Stimulated activated naive CD4-positive, alpha-beta T cell (primary cell): ENCODE results near the gene LMOD3.
A peak's percentile ranks its signal among the peaks of the same experiment; 100 is the strongest.

Source experiments
- DNase-seq, 6 experiments: peaks; one replicate each; lab custom pipeline; 2025; lab: John Stamatoyannopoulos, UW

LMOD3 gene

DNA sequence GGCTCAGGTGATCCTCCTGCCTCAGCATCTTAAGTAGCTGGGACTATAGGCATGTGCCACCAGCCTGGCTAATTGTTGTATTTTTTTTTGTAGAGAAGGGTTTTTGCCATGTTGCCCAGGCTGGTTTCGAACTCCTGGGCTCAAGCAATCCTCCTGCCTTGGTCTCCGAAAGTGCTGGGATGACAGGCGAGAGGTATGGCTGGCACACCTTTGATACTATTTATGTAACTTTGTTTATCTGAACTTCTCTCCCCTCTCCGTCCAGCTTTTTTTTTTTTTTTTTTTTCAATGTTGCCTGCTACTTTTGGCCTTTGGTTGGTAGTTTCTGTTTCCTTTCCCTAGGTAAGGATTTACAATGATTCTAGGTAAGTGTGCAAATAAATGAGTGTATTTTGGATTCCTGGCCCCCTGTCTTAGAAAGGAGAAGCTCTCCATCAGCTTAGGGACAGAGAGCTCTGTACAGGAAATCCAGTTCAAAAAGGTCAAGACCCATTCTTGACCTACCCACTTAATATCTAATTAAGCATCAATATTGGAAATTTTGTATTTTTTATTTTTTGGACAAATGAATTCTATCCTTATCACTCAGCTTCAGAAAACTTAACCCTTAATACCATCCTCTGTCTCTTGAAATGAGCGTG lies 30.9 kb downstream of the LMOD3 start:
- DNase-seq = no peak

DNA sequence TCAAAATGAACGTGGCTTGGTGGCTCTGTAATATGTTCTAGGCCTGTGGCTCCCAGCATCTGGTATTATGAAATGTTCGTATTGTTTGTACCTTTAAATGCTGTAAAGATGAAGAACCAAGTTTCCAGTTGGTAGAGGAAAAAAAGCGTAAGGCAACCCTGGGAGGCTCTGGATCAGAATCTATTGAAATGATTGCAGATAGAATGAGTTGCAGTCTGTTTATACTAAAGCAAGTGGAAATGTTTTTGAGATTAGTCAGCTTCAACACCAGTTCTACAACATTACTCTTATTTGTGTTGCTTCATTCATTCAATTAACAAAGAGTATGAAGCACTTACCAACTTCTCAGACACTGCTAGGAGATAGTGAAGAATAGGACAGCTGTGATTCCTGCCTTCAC lies 32.4 kb downstream of the LMOD3 start:
- no peak for DNase-seq

DNA sequence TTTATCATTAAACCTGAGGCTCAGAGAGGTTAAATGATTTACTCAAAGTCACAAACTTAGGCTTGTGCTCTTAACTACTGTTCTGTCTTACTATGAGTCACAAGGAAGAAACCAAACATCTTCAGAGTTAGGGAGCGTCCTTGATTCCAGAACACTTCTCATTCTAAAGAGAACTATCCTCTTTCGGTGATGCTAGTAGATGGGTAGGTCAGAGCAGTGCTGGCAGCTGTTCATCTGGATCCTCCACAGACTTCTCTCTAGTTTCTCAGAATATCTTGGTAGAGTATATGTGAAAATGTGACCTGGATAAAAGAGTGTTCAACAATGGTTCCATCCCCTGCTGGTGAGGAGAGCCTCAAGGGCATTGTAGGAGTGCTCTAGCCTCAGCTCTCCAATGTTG lies 34.3 kb downstream of the LMOD3 start:
- no peak for DNase-seq

DNA sequence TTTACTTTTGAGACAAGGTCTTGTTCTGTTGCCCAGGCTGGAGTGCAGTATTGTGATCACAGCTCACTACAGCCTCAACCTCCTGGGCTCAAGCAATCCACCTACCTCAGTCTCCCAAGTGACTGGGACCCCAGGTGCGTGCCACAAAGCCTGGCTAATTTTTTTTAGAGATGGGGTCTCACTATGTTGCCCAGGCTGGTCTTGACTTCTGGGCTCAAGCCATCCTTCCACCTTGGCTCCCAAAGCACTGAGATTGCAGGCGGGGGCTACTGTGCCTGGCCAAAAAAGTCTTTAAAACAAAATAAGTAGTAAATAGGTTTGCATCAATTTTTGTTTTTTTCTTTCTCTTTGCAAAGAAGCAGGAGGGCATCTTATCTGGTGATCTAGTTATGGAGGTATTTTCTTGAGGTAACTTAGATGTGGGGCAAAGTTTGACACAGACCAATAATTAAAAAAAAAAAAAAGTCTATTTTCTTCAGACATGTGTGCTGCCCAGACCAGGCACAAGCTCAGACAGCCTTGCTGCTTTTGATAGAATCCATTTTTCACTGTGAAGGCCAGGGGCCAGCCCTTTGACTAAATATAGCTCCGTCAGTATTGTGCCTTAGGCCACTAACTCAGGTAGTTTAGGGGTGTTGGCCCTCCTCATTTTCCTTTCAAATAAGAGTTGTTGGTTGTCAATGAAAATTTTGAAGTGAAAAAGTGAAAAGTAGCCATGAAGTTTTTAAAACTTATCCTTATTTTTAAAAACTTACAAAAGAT lies 35.2 kb downstream of the LMOD3 start:
- DNase-seq = no peak

DNA sequence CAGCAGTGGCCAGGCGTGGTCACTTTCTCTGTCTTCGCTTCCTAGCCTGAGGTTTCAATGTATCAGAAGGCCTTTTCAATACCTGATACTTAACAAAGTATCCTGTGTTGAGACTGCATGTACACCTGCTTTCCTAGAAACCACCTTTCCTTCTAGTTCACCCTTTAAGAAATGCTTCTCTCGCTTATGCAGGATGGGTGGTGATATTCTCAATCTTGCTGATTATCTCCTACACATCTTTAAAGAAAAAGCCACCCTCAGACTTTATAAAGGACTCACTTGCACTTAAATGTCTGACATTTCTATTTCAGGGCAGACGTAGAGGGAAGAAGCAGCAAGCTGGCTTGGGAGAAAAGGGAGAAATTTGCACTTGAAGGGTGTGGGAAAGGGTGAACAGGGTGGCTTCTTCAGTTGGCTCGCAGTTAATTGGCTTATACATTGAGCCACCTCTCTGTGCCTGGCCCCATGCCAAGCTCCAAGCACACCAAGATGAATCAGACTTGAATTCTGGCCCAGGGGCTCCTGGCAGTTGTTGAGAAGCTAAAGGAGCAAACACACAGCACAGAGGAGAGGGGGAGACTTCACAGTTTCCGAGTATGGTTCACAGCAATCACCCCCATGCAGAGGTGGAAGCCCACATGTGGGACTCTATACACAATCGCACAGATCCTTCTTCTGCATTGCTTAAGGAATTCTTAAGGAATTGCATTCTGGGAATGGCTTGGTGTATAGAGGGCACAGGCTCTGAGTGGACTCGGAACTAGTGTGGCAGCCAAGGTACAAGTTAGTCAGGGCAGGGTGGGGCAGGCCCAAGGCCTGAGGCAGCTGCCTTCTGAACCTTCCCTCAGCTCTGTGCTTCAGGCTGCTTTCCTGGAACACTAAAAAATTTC lies 36.3 kb downstream of the LMOD3 start:
- peak in 5 of 6 experiments; percentile 19 to 54 (median 33) for DNase-seq

DNA sequence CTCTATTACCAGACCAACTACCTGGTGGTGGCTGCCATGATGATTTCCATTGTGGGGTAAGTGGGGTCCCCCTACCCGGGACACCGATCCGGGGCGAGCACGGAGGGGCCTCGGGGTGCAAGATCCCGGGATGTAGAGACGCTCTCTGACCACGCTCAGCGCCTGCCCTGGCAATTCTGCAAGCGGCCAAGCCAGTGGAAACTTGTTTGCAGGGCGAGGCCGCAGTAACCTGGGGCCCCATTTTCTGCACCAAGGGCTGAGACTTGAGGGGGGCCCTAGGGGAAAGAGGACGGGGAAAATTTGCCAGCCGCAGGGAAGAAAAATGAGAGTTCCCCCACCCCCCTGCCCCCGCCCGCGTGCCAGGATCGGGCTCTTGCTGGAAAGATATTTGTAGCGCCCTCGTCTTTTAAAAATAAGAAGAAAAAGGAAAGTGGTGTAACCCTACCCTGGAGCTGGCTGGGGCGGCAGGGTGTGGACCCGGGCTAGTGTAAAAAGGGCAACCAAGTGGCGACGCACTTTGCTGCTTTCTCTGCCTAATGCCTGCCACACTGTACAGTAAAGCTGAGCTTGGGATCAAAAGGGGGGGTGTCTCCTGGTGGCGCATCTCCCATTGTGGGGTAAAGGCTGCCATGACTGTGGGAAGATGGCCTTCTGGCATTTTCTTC lies 37.1 kb downstream of the LMOD3 start:
- DNase-seq = peak in 4 of 6 experiments; percentile 13 to 46 (median 24)

DNA sequence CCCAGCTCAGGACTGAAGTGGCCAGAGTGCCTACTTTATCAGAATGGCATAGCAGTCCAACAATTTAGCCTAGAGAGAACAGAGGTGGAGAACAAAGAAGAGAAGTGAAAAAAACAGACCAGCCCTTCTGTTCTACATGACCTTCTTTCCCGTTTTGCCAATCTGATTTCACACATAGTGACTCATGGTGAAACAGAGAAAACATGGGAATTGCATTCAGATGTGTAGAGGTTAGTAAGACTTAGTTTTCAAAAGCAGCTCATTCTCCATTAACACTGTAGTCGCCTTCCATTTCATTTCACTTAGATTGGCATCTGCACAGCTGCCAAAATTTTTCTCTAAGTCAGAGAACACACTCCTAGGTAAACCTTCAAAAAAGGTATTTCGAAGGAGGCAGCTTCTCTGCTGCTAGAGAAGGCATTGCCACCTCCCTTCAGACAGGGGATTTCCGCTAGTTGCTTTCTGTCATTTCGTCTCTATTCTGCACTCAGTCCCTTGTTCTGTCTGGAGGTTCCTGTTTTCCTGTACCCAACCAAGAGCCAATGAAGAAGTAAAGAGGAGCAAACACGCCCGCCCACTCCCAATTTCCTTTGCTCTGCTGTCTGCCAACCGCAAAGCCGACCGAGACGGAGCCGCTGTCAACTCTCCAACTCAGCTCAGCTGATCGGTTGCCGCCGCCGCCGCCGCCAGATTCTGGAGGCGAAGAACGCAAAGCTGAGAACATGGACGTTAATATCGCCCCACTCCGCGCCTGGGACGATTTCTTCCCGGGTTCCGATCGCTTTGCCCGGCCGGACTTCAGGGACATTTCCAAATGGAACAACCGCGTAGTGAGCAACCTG lies 37.8 kb downstream of the LMOD3 start, which contains the start of gene ARL6IP5:
ARL6IP5 (plus strand) TSS at position 612 of the 842 bp plus-strand sequence; CDS start at position 723, 111 bp downstream.
- peak; percentile 85 to 94 (median 91) for DNase-seq

DNA sequence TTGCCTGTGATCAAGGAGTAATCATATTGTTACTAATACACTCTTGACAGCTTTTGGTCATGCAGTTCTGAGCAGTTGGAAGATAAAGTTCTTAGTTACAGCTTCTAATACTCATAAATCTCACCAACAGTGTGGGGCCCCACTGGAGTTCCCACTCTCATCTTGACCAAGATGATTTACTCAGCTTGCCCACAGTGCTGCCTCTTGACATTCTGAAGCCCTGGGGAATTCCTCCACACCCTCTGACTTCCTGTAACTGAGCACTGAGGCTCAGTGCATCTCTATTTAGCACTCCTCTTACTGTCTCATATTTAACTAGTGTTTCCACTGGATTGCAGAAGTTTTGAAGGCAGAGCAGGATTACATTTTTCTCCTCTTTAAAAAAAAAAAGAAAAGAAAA lies 39.6 kb downstream of the LMOD3 start:
- DNase-seq = peak in 5 of 6 experiments; percentile 10 to 50 (median 20)

DNA sequence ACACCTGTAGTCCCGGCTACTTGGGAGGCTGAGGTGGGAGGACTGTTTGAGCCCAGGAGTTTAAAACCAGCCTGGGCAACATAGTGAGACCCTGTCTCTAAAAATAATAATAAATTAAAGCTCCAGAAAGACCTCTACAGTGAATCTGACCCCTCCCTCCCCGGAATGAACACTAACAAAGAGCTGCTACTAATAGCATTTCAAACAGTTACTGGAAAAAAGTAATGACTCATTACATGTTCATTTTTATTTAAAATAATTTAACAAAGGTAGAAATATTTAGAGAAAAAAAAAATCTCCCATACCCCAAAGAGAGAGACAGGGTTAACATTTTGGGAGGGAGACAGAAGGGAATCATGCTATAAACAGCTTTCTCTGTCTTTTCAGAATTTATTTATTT lies 40.0 kb downstream of the LMOD3 start:
- DNase-seq = no peak

DNA sequence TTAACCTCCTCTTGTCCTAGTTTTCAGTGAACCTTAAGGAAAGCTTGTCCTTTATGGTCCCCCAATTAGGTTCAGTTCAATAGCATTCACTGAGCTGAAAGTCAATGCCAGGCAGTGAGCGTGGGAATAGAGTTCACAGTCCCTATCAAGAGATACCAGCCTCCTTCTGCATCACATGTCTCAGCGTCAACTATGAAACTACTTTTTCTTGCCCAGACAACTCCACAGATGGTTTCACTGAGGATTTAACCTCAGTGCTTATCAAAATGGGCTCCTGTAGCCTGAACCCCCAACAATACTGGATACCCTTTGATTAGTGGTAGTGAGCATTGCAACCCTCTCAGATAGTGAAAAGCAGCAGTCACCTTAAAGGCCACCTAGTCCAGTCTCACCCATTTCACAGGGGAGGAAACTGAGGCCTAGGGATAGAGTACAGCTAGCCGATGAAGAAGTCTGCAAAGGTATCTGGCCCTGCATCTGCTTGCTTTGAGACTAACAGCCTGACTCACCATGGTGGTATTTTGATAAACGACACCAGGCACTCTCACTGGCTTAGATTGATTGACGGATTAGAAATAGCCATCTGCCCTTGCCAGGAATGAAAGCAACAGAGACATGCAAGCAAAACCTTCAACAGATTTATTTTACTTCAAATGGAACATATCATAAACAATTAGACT lies 40.7 kb downstream of the LMOD3 start:
- no peak for DNase-seq

DNA sequence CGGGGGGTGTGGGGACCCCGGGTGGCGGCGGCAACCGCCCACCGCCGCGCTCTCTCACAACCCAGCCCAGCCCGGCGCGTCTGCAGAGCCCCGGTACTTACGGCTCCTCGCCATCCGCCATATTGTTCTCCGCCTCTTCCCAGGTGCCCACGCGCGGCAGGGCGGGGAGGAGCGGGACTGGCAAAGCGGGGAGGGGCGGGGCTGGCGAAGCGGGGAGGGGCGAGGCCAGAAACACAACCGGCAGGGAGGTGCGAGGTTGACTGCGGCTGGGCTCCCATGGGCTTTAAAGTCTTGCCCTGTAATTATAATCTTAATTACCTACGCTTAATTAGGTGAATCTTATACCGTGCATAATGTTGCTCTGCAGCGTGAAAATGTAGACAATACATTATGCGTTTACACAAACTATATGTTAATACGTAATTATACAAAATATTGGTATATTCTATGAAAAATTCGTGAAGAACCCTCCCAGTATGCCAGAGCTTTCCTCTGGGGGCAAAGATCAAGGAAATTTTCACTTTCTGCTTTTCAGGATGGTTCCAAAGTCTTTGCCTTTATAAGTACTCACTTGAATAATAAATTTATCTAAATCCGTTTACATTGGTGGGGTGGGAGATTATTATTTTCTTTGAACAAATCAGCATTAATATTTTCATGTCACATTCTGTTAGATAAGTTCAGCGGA lies 42.0 kb downstream of the LMOD3 start, which contains the start of gene UBA3:
UBA3 (minus strand) TSS at position 133 of the 688 bp plus-strand sequence; CDS start at position 121, 12 bp downstream.
- DNase-seq = peak; percentile 82 to 90 (median 86)

DNA sequence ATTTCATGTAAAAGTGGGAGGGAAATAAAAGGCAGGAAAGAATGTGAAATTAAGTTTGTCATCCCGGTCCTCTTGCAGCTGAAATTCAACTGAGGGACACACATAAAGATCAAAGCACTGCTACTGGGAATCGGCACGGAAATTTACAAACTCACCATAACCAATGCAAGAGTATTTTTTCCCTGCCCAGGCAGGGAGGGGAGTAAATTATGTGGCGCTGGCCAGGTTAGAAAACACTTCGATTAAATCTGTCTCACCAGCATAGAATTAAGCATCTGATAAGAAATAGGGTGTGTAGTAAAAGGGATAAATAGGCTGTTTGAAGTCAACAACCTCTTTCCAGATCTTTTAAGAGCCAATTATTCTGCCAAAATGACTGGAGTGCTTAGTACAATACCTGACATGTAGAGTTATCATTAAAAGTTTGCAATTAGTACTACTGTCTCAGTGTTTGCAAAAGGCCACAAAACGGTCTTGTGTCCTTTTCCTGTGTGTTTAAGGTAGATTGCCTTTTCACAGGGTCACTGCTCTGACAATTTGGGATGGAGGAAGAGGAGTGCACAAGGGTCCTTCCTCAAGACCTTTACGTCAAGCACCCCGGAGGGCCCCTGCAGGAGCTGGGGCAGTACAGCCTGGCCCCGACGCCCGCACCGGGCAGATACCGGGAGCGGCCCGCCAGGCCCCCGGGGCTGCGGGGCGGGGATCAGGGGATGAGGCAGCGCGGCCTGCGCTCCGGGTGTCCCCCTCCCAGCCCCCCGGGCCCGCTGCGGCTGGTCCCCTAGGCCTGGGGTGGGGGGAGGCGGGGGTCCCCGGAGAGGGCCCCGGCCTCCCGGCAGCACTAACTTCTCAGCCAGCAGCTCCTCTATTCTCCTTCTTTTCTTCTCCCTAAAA lies 42.9 kb downstream of the LMOD3 start:
- peak in 1 of 6 experiments; percentile 23 for DNase-seq

DNA sequence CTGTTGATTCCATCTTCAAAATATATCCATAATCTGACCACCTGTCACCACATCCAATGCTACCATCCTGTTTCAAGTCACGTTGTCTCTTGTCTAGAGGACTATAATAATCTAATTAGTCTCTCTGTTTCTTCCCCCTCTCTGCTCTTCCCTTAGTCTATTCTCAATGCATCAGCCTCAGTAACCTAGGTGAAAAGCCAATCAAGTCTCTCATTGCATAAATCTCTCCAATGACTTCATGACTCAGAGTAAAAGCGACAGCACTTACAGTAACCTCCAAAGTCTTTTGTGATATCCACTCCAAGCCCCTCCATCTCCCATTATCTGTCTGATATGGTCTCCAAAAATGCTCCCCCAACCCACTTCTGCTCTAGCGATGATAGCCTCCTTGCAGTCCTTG lies 49.5 kb downstream of the LMOD3 start:
- DNase-seq = no peak

DNA sequence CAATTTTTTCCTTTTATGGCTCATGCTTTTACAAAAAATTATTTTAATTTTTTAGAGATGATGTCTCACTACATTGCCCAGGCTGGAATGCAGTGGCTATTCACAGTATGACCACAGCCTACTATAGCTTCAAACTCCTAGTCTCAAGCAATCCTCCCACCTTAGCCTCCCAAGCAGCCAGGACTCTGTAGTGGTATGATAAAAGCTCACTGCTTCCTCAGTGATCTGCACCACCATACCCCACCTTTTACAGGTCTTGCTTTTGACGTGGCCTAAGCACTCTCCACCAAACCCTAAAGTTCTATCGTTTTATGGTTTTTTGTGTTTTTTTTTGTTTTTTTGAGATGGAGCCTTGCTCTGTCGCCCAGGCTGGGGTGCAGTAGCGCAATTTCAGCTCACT lies 56.3 kb downstream of the LMOD3 start:
- DNase-seq = no peak

DNA sequence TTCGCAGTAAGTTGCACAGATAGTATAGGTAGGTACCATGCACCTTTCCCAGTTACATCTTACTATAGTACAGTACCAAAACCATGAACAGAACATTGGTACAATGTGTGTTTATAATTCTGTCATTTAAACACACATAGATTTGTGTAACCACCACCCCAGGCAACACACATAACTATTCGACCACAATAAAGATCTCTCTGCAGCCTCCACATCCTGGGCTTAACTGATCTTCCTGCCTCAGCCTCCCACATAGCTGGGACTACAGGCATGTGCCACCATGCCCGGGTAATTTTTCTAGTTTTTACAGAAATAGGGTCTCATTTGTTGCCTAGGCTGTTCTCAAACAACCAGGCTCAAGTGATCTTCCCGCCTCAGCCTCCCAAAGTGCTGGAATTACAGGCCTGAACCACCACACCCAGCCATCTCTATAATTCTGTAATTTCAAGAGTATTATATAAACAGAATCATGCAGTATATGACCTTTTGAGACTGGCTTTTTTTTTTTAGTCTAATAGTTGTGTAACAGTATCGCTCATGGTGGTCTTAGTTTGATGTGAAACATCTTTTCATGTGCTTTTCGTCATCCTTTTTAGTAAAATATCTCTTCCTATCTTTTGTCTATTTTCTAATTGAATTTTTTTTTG lies 57.0 kb downstream of the LMOD3 start:
- peak in 3 of 6 experiments; percentile 5 to 28 (median 8) for DNase-seq

DNA sequence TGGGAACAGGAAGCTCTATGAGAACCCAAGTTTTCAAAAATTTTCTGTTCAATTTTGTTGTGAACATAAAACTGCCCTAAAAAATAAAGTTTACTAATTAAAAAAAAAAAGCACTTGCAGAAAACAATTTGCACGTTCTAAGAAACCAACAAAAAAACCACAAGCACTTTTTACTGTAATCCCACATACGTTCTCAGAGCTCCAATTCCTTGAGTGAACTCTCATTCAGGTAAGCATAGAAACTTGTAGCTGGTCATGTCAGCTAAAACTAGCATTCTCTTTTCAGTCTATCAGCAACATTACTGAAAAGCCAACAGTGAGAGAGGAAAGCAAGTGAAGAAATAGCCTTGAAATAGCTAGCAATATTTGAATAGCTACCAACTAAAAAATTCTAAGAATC lies 58.8 kb downstream of the LMOD3 start:
- peak in 2 of 6 experiments; percentile 9 to 18 for DNase-seq

DNA sequence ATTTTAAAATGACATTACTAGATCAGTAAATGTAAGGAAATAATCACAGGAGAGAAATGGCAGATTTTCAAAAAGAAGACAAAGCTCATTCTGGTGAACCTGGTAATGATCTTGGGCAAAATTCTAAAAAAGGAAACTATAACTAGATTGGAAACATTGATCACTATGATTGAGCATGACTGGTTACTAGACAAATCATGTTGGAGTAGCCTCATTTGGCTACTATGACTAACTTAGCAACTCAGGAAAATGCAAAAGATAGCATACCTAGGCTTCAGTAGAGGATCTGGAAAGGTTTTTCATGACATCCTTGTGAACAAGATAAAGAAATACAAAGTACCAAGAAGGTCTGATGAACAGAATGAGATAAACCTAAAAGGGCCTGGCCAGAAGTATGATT lies 62.7 kb downstream of the LMOD3 start:
- DNase-seq = no peak

DNA sequence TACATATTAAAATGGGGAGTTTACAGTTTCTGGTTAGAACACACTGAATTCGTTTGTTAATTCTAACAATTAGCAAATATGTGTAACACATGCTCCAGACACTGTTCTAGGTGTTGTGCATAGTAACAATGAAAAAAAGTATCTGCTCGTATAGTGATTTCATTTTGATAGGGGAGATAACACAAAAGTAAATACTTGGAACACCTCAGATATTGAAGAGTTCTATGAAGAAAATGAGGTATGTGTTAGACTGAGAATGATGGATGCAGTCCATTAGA lies 63.5 kb downstream of the LMOD3 start:
- DNase-seq = no peak
